HG03460 (cell line): ENCODE measurements around the gene MACROD1.
"Not testable (repeated sequence)": the region's sequence is repeated elsewhere in the genome, so short reads cannot be mapped to it uniquely, and the experiment has no call there.

Experiments used
- ATAC-seq: cut with Tn5 transposase; IDR thresholded peaks from one replicate; pipeline ENCODE4 v1.9.1; 2021; ENCODE audit not compliant: unreplicated experiment

The MACROD1 gene

DNA sequence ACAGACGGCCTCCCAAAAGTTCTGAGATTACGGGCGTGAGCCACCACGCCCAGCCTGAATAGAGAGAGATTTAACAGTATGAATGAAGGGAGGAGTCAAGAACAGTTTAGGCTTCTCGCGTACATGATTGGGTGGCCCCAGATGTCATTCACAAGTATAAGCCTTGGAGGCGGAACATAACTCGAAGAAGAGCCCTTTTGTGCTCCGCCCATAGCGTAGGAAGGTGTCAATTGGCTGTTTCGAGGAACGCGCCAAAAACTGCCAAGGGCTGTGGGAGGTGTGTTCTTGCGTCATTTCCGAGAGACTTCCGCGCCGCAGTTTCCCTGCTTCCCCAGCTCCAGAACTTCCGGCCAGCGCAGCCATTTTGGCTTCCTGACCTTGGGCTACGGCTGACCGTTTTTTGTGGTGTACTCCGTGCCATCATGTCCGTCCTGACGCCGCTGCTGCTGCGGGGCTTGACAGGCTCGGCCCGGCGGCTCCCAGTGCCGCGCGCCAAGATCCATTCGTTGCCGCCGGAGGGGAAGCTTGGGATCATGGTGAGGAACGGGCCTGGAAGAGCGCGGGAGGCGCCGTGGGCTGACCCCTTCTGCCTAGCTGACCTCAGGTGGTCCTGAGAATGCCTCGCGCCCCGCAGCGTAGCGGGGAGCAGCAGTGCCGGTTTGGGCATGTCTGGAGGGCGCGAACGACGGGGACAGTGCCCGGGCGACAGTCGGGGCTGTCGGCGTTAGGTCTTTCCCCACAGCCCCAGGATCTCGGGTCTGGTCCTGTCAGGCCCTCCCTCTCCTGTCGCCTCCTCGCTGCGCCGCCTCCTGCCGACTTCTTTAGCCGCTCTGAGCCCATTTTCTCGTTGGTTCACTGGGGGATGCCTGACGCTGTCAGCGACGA is 191.4 kb downstream of the MACROD1 start, which contains the start of gene COX8A:
Gene COX8A (plus strand): TSS at position 362 of the 885 bp plus-strand sequence. CDS start 61 bp downstream, at position 423.
- peak; percentile 97 for ATAC-seq

DNA sequence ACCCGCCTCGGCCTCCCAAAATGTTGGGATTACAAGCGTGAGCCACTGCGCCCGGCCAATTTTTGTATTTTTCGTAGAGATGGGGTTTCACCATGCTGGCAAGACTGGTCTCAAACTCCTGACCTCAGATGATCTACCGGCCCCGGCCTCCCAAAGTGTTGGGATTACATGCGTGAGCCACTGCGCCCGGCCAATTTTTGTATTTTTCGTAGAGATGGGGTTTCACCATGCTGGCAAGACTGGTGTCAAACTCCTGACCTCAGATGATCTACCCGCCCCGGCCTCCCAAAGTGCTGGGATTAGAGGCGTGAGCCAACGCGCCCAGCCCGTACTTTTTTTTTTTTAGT is 192.0 kb downstream of the MACROD1 start:
- ATAC-seq: not testable (repeated sequence)

DNA sequence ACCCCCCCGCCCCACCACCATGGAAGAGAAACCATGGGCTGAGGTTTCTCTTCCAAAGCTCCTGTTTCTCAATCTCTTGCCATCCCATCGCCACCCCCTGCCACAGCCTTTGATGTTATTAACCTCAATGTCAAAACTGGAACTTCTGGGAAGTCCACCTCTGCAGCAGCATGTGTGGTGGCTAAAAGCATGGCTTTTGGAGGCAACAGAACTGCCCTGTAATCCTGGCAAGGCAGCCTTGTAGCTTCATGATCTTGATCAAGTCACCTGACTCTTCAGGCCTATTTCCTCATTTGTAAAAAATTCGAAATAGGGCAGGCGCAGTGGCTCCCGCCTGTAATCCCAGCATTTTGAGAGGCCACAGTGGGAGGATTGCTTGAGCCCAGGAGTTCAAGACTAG is 195.0 kb downstream of the MACROD1 start:
- no peak for ATAC-seq

DNA sequence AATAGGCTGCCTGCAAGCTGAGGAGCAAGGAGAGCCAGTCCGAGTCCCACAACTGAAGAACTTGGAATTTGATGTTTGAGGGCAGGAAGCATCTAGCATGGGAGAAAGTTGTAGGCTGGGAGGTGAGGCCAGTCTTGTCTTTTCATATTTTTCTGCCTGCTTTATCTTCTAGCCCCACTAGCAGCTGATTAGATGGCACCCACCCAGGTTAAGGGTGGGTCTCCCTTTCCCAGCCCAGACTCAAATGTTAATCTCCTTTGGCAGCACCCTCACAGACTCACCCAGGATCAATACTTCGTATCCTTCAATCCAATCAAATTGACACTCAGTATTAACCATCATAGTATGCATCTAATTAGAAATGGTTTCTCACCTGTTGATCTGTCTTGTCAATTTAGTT is 196.5 kb downstream of the MACROD1 start:
- ATAC-seq: no peak

DNA sequence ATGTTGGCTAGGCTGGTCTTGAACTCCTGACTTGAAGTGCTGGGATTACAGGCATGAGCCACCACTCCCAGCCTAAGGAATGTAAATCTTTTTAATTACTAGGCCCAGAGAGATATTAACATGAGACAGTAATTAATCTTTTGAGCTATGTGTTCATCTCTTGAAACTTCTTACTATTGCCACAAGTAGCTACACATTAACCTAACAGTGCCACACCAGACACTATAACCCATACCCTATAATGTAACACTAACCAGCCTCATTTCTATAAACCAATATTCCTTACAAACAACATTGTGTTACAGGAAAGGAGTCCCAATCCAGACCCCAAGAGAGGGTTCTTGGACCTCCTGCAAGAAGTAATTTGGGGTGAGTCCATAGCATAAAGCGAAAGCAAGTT is 199.5 kb downstream of the MACROD1 start:
- ATAC-seq: no peak

DNA sequence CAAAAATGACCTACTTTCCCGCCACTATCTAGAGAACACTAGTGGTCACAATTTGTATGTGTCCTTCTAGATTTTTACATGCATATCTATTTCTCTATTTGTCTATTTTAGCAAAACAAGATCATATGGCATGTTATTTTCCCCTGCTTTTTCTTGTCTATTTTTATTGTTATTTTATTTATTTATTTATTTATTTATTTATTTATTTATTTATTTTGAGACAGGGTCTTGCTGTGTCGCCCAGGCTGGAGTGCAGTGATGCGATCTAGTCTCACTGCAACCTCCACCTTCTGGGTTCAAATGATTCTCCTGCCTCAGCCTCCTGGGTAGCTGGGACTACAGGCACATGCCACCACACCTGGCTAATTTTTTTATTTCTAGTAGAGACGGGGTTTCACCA is 202.0 kb downstream of the MACROD1 start:
- ATAC-seq: not testable (repeated sequence)

DNA sequence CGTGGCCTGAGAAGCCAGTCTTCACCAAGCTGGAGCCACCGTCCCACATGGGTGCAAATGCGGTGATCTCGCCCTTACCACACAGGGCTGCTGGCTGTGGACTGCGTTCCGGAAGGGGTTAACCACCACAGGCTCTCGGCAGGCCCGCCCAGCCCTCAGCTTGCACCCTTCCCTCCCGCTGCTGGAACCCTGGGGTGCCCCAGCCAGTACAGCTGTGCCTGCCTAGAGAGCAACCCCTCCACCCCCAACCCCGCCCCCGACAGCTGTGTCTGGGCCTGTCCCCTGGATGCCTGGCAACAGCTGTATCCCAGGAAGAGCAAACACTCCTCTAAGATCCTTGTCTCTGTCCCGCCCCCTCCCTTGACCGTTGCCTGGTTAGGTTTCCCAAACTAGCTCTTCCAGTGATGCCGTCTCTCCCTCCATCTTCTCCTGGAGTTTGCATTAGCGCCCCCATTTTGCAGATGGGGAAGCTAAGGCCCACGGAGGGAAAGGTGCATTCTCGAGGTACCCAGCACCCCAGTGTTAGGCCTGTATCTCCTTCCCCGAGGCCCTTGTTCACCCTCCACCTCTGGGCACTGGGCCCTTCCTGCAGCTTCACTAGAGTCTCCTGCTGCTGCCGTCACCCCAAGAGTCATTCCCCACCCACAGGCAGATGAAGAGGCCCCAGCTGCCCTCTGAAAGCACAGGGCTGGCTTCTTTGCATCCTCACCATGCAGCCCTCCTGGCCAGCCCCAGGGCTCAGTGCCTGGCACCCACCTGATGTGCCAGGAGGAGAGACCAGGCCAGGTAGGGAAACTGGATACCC is 204.1 kb downstream of the MACROD1 start:
- ATAC-seq: no peak

DNA sequence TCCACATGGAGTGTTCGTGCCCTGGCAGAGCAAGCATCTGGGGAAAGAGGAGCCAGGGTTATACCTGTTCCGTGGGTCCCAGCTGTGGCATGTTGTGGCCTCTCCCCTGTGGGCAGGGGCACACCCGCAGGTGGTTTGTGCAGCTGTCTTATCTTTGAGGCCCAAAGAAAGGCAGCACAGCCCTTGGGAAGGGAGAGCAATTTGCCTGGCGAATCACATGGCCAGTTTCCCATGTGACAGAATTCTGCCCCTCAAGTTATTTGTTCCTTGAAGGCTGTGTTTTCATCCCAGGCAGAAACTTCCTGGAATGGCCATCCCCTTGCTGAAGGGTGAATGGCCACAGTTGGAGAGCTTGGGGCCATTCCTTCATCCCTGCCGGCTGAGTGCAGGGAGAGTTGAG is 207.9 kb downstream of the MACROD1 start:
- ATAC-seq: no peak

DNA sequence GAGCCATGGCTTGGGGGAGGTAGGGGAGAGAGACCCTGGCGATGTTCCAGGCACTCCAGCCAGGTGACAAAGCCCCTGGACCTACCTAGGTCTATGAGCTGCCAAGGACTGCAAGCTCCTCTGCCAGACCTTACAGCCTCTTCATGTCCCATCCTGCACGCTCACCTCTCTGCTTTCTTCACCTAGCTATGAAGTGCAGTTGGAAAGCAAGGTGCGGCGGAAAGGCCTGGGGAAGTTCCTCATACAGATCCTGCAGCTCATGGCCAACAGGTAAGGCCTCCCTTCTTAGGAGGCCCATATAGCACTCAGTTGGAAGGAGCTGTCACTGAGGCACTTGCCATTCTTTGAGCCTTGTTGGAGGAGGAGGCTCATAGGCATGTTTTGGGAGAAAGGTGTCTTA is 213.3 kb downstream of the MACROD1 start:
- ATAC-seq: no peak

DNA sequence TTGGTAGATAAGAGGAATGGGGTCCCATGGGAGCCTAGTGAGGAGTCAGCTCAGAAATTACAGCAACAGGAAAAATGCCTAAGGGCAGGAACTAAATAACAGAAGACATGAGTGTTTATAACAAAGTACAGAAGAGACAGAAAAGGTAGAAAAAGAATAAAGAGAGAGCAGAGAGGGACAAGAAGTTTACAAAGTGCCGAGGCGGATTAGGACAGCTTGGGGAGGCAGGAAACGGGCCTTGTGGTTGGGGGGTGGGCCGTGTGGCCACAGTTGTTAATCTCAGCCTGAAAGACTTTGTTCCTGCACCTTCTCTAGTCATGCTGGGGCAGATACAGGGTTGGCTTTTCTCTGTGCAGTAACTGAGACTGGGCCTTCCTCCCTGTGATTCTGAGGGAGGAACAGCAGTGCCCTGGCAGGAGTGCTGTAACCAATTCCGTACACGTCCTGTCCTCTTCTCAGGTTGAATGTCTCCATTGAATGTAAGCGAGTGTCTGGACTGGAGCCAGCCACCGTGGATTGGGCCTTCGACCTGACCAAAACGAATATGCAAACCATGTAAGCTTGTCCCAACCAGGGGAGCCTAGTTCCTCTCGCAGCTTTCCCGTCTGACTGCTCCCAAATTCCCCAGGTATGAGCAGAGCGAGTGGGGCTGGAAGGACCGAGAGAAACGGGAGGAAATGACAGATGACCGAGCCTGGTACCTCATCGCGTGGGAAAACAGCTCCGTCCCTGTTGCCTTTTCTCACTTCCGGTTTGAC is 214.0 kb downstream of the MACROD1 start:
- ATAC-seq: no peak
